ENCODE data around the gene EFL1.

- TF ChIP-seq ZFX (IDR thresholded peaks at IDR 0.05) = no peak
- no peak for TF ChIP-seq CTCF (conservative IDR thresholded peaks at IDR 0.05)
These were observed 81.2 kb downstream of the EFL1 start for GRCh38 chr15:82181371-82181770.

Data from C4-2B (cell line).